ENCODE data around the gene PSMA8. TPM values are rescaled to one million over a fixed set of nuclear protein-coding genes. Genes with fewer than 3 reads are reported as not detected.
A peak's percentile ranks its signal among the peaks of the same experiment; 100 is the strongest.

PSMA8 gene
- total and polyA plus RNA-seq, 2 donors (not counting 1 experiment from before 2014, with no cell fraction given), result not detected

GRCh38 chr18:26227051-26227670 lies 93.5 kb downstream of the PSMA8 start:
- DNase-seq (ENCODE audit: low read depth in 2 of 2), result peak in 1 of 2 donors; percentile 15

GRCh38 chr18:26228562-26229260 lies 95.0 kb downstream of the PSMA8 start:
- Histone ChIP-seq H3K27ac (ENCODE audit: insufficient read depth, low read length) (no peak overlapping the region), H3K79me2 (ENCODE audit: control insufficient read depth, insufficient read depth, low read length) (no peaks in the 10 kb centered on the region)
- TF ChIP-seq CTCF (conservative IDR thresholded peaks at IDR 0.05 in 1 of 2, IDR thresholded peaks at IDR 0.05 in 1 of 2; ENCODE audit: low read depth in 1 of 2, low read length in 2 of 2), result no peak
- TF ChIP-seq EZH2 (IDR thresholded peaks at IDR 0.05; ENCODE audit: low read length, missing control alignments), result no peak

More at GRCh38 chr18:26227051-26227670, 93.5 kb downstream of the PSMA8 start:
- TF ChIP-seq EZH2 (IDR thresholded peaks at IDR 0.05; ENCODE audit: low read length, missing control alignments), result no peak
- TF ChIP-seq CTCF (conservative IDR thresholded peaks at IDR 0.05 in 1 of 2, IDR thresholded peaks at IDR 0.05 in 1 of 2; ENCODE audit: low read depth in 1 of 2, low read length in 2 of 2), result no peak
- Histone ChIP-seq H2AFZ (ENCODE audit: low read length) (peak overlapping the region; percentile 90), H3K79me2 (ENCODE audit: control insufficient read depth, insufficient read depth, low read length) (no peaks in the 10 kb centered on the region), H4K20me1 (ENCODE audit: control insufficient read depth, extremely low read depth, insufficient read depth, low read length) (no peaks in the 10 kb centered on the region), H3K27ac (ENCODE audit: insufficient read depth, low read length) (no peak overlapping the region), H3K4me1 (ENCODE audit: control insufficient read depth, extremely low read depth, insufficient read depth, low read length) (no peaks in the 10 kb centered on the region), H3K9ac (ENCODE audit: insufficient read depth, low read length) (peak overlapping the region; percentile 57), H3K4me3 (replicated peaks in 1 of 4; ENCODE audit: control extremely low read depth in 1 of 4, insufficient read depth in 1 of 4, low read depth in 3 of 4, low read length in 4 of 4) (peak overlapping the region; percentile 71 to 83 (median 72)), H3K36me3 (ENCODE audit: control insufficient read depth, insufficient read depth, low read length) (no peaks in the 10 kb centered on the region), H3K4me2 (ENCODE audit: extremely low read depth, insufficient read depth, low read length) (peak overlapping the region; percentile 98), H3K9me3 (ENCODE audit: control insufficient read depth, insufficient read depth, low read depth, low read length) (no peaks in the 10 kb centered on the region), H3K27me3 (ENCODE audit: control insufficient read depth, insufficient read depth, low read length) (no peaks in the 10 kb centered on the region)

GRCh38 chr18:26230497-26230896 lies 96.8 kb downstream of the PSMA8 start:
- TF ChIP-seq CTCF (conservative IDR thresholded peaks at IDR 0.05 in 1 of 2, IDR thresholded peaks at IDR 0.05 in 1 of 2; ENCODE audit: low read depth in 1 of 2, low read length in 2 of 2) (no peak), EZH2 (IDR thresholded peaks at IDR 0.05; ENCODE audit: low read length, missing control alignments) (no peak)
- no peaks in the 10 kb centered on the region for H4K20me1 ChIP-seq (ENCODE audit: control insufficient read depth, extremely low read depth, insufficient read depth, low read length)
- no peaks in the 10 kb centered on the region for H3K27me3 ChIP-seq (ENCODE audit: control insufficient read depth, insufficient read depth, low read length)
- H3K36me3 ChIP-seq (ENCODE audit: control insufficient read depth, insufficient read depth, low read length), result no peaks in the 10 kb centered on the region
- DNase-seq (ENCODE audit: low read depth in 2 of 2), result no peak
- H3K4me2 ChIP-seq (ENCODE audit: extremely low read depth, insufficient read depth, low read length), result no peak overlapping the region
- H3K27ac ChIP-seq (ENCODE audit: insufficient read depth, low read length), result no peak overlapping the region
- H3K4me3 ChIP-seq (replicated peaks in 1 of 4; ENCODE audit: control extremely low read depth in 1 of 4, insufficient read depth in 1 of 4, low read depth in 3 of 4, low read length in 4 of 4), result no peak overlapping the region
- no peak overlapping the region for H3K9ac ChIP-seq (ENCODE audit: insufficient read depth, low read length)
- no peaks in the 10 kb centered on the region for H3K79me2 ChIP-seq (ENCODE audit: control insufficient read depth, insufficient read depth, low read length)
- H3K4me1 ChIP-seq (ENCODE audit: control insufficient read depth, extremely low read depth, insufficient read depth, low read length), result no peaks in the 10 kb centered on the region
- no peaks in the 10 kb centered on the region for H3K9me3 ChIP-seq (ENCODE audit: control insufficient read depth, insufficient read depth, low read depth, low read length)
- H2AFZ ChIP-seq (ENCODE audit: low read length), result no peak overlapping the region

More at GRCh38 chr18:26228562-26229260, 95.0 kb downstream of the PSMA8 start:
- no peak for DNase-seq (ENCODE audit: low read depth in 2 of 2)
- no peaks in the 10 kb centered on the region for H3K9me3 ChIP-seq (ENCODE audit: control insufficient read depth, insufficient read depth, low read depth, low read length)
- no peaks in the 10 kb centered on the region for H4K20me1 ChIP-seq (ENCODE audit: control insufficient read depth, extremely low read depth, insufficient read depth, low read length)
- H3K4me3 ChIP-seq (replicated peaks in 1 of 4; ENCODE audit: control extremely low read depth in 1 of 4, insufficient read depth in 1 of 4, low read depth in 3 of 4, low read length in 4 of 4), result no peak overlapping the region
- no peak overlapping the region for H3K4me2 ChIP-seq (ENCODE audit: extremely low read depth, insufficient read depth, low read length)
- no peaks in the 10 kb centered on the region for H3K4me1 ChIP-seq (ENCODE audit: control insufficient read depth, extremely low read depth, insufficient read depth, low read length)
- H3K27me3 ChIP-seq (ENCODE audit: control insufficient read depth, insufficient read depth, low read length), result no peaks in the 10 kb centered on the region
- H3K36me3 ChIP-seq (ENCODE audit: control insufficient read depth, insufficient read depth, low read length), result no peaks in the 10 kb centered on the region
- H2AFZ ChIP-seq (ENCODE audit: low read length), result no peak overlapping the region
- H3K9ac ChIP-seq (ENCODE audit: insufficient read depth, low read length), result no peak overlapping the region
